MM.1S (cell line): ENCODE results near the gene BARD1.

Experiments used
- DNase-seq: peaks from one replicate; pipeline ENCODE4 v3.0.0-alpha.2; 2015
- H2AFZ ChIP-seq: fragments of 300-600 bp; sonication (generic); 2 replicates; pipeline ENCODE4 v1.6.0; 2016; ENCODE audit warnings: antibody characterized with exemption, low read length
- H3F3A ChIP-seq: fragments of 300-600 bp; sonication (generic); 2 replicates; pipeline ENCODE4 v1.6.1; 2016; ENCODE audit warnings: mild to moderate bottlenecking, antibody characterized with exemption, low read length, moderate library complexity, mixed read lengths; ENCODE audit not compliant: insufficient read depth
- H3K27ac ChIP-seq: fragments of 300-600 bp; sonication (generic); 2 replicates; pipeline ENCODE4 v1.5.1; 2016; ENCODE audit warnings: mild to moderate bottlenecking, low read length
- H3K27me3 ChIP-seq: fragments of 300-600 bp; sonication (generic); replicated peaks from 2 replicates; pipeline ENCODE4 v1.6.0; 2016; ENCODE audit warnings: low read length; ENCODE audit not compliant: insufficient read depth
- H3K36me3 ChIP-seq: fragments of 300-600 bp; sonication (generic); replicated peaks from 2 replicates; pipeline ENCODE4 v1.6.1; 2016; ENCODE audit warnings: mild to moderate bottlenecking, low read length, mixed read lengths; ENCODE audit not compliant: insufficient read depth
- H3K4me1 ChIP-seq: fragments of 300-600 bp; sonication (generic); 2 replicates; pipeline ENCODE4 v1.6.1; 2016; ENCODE audit warnings: low read length, mixed read lengths
- H3K4me2 ChIP-seq: fragments of 300-600 bp; sonication (generic); 2 replicates; pipeline ENCODE4 v1.6.0; 2016; ENCODE audit warnings: low read depth, low read length
- H3K4me3 ChIP-seq: fragments of 300-600 bp; sonication (generic); 2 replicates; pipeline ENCODE4 v1.5.1; 2016; ENCODE audit warnings: low read length, mixed read lengths
- H3K79me2 ChIP-seq: fragments of 300-600 bp; sonication (generic); 2 replicates; pipeline ENCODE4 v1.6.1; 2016; ENCODE audit warnings: mixed run types, low read length, mixed read lengths
- H3K9ac ChIP-seq: fragments of 300-600 bp; sonication (generic); 2 replicates; pipeline ENCODE4 v1.6.1; 2016; ENCODE audit warnings: low read length, mixed read lengths
- H3K9me2 ChIP-seq: fragments of 300-600 bp; sonication (generic); replicated peaks from 2 replicates; pipeline ENCODE4 v1.6.1; 2016; ENCODE audit warnings: mild to moderate bottlenecking, low read length, mixed read lengths; ENCODE audit not compliant: insufficient read depth
- H3K9me3 ChIP-seq: fragments of 300-600 bp; sonication (generic); replicated peaks from 2 replicates; pipeline ENCODE4 v1.6.1; 2016; ENCODE audit warnings: mild to moderate bottlenecking, low read length, mixed read lengths; ENCODE audit not compliant: insufficient read depth
- H4K20me1 ChIP-seq: fragments of 300-600 bp; sonication (generic); 2 replicates; pipeline ENCODE4 v1.6.1; 2016; ENCODE audit warnings: mild to moderate bottlenecking, low read length, moderate library complexity, mixed read lengths; ENCODE audit not compliant: insufficient read depth
- CTCF ChIP-seq: fragments of 300-600 bp; sonication (generic); IDR thresholded peaks from 2 replicates; pipeline ENCODE4 v1.5.1; 2016; ENCODE audit warnings: antibody characterized with exemption, low read length, mixed read lengths
- EZH2 ChIP-seq: fragments of 300-600 bp; sonication (generic); optimal IDR thresholded peaks from 2 replicates; pipeline ENCODE3; 2017; ENCODE audit warnings: low read depth, mild to moderate bottlenecking, antibody characterized with exemption, low read length, mixed read lengths
- EZH2phosphoT487 ChIP-seq: fragments of 300-600 bp; sonication (generic); IDR thresholded peaks from 2 replicates; pipeline ENCODE4 v1.6.1; 2018; ENCODE audit warnings: antibody characterized with exemption, low read length

BARD1 gene

GRCh38 chr2:214747992-214748391 lies 61.5 kb downstream of the BARD1 start:
- no peaks in the 10 kb centered on the region for H3K27me3 ChIP-seq
- peak overlapping the region; percentile 9; the same call in 1 of the 2 replicates for H3K4me2 ChIP-seq
- peaks cover 55% of the 10 kb centered on the region for H3K79me2 ChIP-seq
- H3K9ac ChIP-seq, result peak overlapping the region; percentile 16; the same call in 1 of the 2 replicates
- no peak for TF ChIP-seq CTCF
- TF ChIP-seq EZH2phosphoT487, result no peak
- TF ChIP-seq EZH2, result no peak
- H3K27ac ChIP-seq, result peak overlapping the region; percentile 63; the same call in 1 of the 2 replicates
- H2AFZ ChIP-seq, result no peak overlapping the region
- H3K9me2 ChIP-seq, result no peaks in the 10 kb centered on the region
- peak; percentile 64 for DNase-seq
- peaks cover 14% of the 10 kb centered on the region; the same call in 1 of the 2 replicates for H3K36me3 ChIP-seq
- peaks cover 16% of the 10 kb centered on the region for H3F3A ChIP-seq
- H3K4me1 ChIP-seq, result peaks cover 20% of the 10 kb centered on the region
- H4K20me1 ChIP-seq, result no peaks in the 10 kb centered on the region
- no peak overlapping the region for H3K4me3 ChIP-seq
- no peaks in the 10 kb centered on the region for H3K9me3 ChIP-seq

GRCh38 chr2:214742119-214742518 lies 67.4 kb downstream of the BARD1 start:
- H3K36me3 ChIP-seq, result peaks cover 3% of the 10 kb centered on the region; the same call in 1 of the 2 replicates

GRCh38 chr2:214740867-214741395 lies 68.6 kb downstream of the BARD1 start:
- Histone ChIP-seq H3K79me2 (peaks cover 29% of the 10 kb centered on the region), H3K9me2 (no peaks in the 10 kb centered on the region), H3K36me3 (peaks cover 3% of the 10 kb centered on the region; the same call in 1 of the 2 replicates), H2AFZ (no peak overlapping the region), H3K4me2 (no peak overlapping the region), H3K9ac (no peak overlapping the region), H3K4me3 (no peak overlapping the region), H4K20me1 (no peaks in the 10 kb centered on the region), H3F3A (peaks cover 3% of the 10 kb centered on the region; the same call in 1 of the 2 replicates), H3K27me3 (no peaks in the 10 kb centered on the region), H3K4me1 (peaks cover 12% of the 10 kb centered on the region; the same call in 1 of the 2 replicates), H3K27ac (no peak overlapping the region), H3K9me3 (no peaks in the 10 kb centered on the region)
- no peak for DNase-seq
- no peak for TF ChIP-seq EZH2
- TF ChIP-seq CTCF, result no peak
- TF ChIP-seq EZH2phosphoT487, result no peak

More at GRCh38 chr2:214742119-214742518, 67.4 kb downstream of the BARD1 start:
- Histone ChIP-seq H4K20me1 (no peaks in the 10 kb centered on the region), H3K79me2 (peaks cover 29% of the 10 kb centered on the region), H3K4me3 (no peak overlapping the region), H3K9me2 (no peaks in the 10 kb centered on the region), H3K4me1 (peaks cover 3% of the 10 kb centered on the region; the same call in 1 of the 2 replicates), H3K9me3 (no peaks in the 10 kb centered on the region), H3K27me3 (no peaks in the 10 kb centered on the region), H3K27ac (no peak overlapping the region), H3K9ac (no peak overlapping the region), H3F3A (peaks cover 3% of the 10 kb centered on the region; the same call in 1 of the 2 replicates), H2AFZ (no peak overlapping the region), H3K4me2 (no peak overlapping the region)
- no peak for DNase-seq
- TF ChIP-seq CTCF (no peak), EZH2phosphoT487 (no peak), EZH2 (no peak)
